HUES6 (cell line): ENCODE data around the gene KCNQ4.

Experiments used
- H3K27ac ChIP-seq: 2 replicates; pipeline ENCODE4 v1.7.0; 2013; ENCODE audit warnings: low read depth, mild to moderate bottlenecking, low read length, inconsistent platforms
- H3K27me3 ChIP-seq: 2 replicates; pipeline ENCODE4 v1.6.1; 2013; ENCODE audit warnings: low read length; ENCODE audit not compliant: control insufficient read depth, insufficient read depth
- H3K36me3 ChIP-seq: 2 replicates; pipeline ENCODE4 v1.6.1; 2013; ENCODE audit warnings: low read length; ENCODE audit not compliant: control insufficient read depth, insufficient read depth
- H3K4me1 ChIP-seq: 2 replicates; pipeline ENCODE4 v1.6.1; 2013; ENCODE audit warnings: low read length; ENCODE audit not compliant: control insufficient read depth, insufficient read depth
- H3K4me3 ChIP-seq: 2 replicates; pipeline ENCODE4 v1.5.1; 2013; ENCODE audit warnings: low read depth, low read length
- H3K9ac ChIP-seq: one replicate; pipeline ENCODE4 v1.6.1; 2013; ENCODE audit warnings: mild to moderate bottlenecking, low read length
- H3K9me3 ChIP-seq: 2 replicates; pipeline ENCODE4 v1.6.1; 2013; ENCODE audit warnings: low read depth, low read length; ENCODE audit not compliant: control insufficient read depth, insufficient read depth

The KCNQ4 gene

DNA sequence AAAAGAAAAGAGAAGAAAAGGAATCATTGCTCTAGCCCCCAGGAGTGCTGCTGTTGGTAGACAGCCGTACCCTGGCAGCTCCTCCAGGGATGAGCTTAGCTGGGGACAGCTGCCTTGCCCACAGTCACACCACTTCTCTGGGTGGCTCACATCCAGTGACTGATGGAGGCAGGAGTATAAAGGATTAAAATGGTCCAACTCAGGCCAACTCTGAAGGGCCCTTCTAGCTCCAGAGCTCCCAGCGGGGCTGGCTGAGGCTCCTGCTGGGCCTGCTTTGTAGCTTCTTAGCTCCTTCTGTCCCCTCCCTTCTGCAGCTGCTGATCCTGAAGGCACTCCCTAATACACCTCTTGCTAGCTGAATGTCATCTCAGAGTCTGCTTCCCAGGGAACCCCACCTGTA lies 74.2 kb downstream of the KCNQ4 start:
- H3K27me3 ChIP-seq = peaks cover 31% of the 10 kb centered on the region
- no peak overlapping the region for H3K27ac ChIP-seq
- H3K4me1 ChIP-seq = peaks cover 6% of the 10 kb centered on the region
- H3K36me3 ChIP-seq = no peaks in the 10 kb centered on the region
- H3K4me3 ChIP-seq = no peak overlapping the region
- H3K9me3 ChIP-seq = no peaks in the 10 kb centered on the region
- no peak overlapping the region for H3K9ac ChIP-seq

GRCh38 chr1:40858856-40859416 lies 75.3 kb downstream of the KCNQ4 start:
- Histone ChIP-seq H3K27ac (no peak overlapping the region), H3K4me1 (peaks cover 7% of the 10 kb centered on the region), H3K4me3 (no peak overlapping the region), H3K36me3 (no peaks in the 10 kb centered on the region), H3K9me3 (no peaks in the 10 kb centered on the region), H3K27me3 (peaks cover 34% of the 10 kb centered on the region), H3K9ac (no peak overlapping the region)

DNA sequence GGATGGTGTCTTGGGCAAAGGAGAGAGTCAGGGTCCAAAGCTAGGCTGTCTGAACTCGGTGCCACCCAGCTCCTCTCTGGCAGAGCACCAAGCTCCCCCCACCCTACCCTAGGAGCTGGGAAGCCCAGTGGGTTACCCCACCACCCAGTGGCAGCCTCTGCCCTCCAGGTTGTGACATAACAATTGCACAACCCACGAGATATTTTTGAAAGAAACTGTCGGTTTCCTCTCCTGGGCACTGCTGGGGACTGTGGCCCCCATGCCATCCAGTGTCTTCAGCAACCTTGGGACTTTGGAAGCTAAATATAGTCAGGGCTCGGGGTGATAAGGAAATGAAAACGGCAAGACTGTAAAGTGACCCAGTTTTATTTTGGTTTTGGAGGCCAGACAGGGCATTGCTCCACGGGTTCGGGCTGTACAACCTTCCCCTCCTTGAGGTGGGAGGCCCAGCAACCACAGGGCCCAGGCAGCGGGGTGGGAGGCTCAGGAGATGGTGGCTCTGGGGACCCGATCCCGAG lies 77.2 kb downstream of the KCNQ4 start:
- H3K4me3 ChIP-seq = peak overlapping the region; percentile 68
- no peaks in the 10 kb centered on the region for H3K36me3 ChIP-seq
- H3K27ac ChIP-seq = no peak overlapping the region
- peaks cover 7% of the 10 kb centered on the region for H3K4me1 ChIP-seq
- H3K9ac ChIP-seq = peak overlapping the region; percentile 34
- no peaks in the 10 kb centered on the region for H3K9me3 ChIP-seq
- H3K27me3 ChIP-seq = peaks cover 34% of the 10 kb centered on the region

DNA sequence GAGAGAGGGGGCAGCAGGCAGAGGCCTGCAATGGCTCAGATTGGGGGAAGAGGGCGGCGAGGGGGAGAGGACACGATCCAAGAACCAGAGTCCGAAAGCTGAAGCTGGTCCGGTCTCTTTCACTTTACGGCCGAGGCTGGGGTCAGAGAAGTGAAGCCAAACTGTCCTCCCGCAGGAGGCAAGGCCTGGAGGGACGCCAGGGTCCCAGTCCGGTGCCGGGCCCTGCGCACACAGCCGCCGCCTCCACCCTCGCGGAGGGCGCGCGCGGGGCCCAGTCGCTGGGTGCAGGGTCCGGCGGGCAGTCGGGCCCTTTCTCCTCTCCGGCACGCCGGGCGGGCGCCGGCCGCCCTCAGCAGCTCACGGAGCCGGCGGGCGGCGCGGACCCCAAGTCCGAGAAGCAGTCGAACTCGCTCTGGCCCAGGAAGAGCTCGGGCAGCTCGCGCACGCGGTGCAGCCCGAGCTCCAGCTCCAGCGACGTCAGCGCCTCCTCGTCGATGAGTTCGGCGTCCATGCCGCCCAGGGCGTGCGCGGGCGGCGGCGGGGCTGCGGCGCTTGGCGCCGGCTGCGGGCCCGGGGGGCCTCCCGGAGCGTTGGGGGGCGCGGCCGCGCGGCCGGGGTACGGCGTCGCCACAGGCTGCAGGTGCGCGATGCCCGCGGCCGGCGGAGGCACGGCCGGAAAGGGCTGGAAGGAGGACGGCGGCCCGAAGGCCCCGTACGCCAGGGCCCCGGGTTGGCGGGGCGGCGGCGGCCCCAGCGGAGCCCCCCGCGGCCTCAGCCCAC lies 77.8 kb downstream of the KCNQ4 start:
- H3K36me3 ChIP-seq = no peaks in the 10 kb centered on the region
- peaks cover 34% of the 10 kb centered on the region for H3K27me3 ChIP-seq
- no peak overlapping the region for H3K27ac ChIP-seq
- H3K4me3 ChIP-seq = peak overlapping the region; percentile 68
- H3K9ac ChIP-seq = peak overlapping the region; percentile 37
- peaks cover 13% of the 10 kb centered on the region for H3K4me1 ChIP-seq
- no peaks in the 10 kb centered on the region for H3K9me3 ChIP-seq

DNA sequence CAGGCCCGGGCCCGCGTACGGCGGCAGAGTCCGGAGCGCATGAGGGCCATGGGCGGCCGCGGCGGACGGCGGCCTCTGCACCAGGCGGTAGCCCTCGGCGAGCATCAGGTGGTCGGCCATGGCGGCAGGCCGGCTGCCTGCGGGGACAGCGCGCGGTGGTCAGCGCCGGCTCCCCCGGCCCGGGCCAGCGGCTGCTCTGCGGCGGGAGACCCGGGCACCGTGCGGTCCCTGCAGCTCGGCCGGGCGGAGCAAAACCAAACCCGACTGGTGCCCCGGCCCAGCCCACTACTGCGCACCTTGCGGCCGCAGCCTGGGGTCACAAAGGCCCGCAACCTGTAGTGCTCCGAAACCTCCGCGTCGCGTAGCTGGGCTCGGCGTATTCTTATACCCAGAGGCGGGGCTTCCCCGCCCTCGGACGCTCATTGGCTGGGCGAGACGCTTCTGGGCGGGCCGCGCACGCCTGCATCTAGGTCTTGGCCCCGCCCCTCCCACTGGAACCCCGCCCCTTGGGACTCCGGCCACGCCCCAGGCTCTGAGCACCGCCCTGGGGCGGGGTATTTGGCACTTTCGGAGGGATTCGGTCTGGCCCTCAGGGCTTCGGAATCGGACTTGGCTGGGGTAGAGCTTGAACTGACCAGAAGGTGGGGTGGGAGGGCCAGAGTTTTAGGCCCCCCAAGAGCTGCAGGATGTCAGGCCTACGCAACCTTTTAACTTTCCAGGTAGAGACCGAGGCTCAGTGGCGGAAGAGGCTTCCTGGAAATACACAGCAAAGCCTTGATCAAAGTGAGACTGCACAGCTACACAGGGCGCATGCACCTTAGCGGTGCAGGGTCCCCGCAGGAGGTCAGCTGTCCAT lies 78.6 kb downstream of the KCNQ4 start, which contains the start of gene CITED4:
Gene CITED4, minus strand, starts transcription at position 356 of the 856 bp plus-strand sequence. Its CDS starts 236 bp downstream, at position 120.
- H3K9ac ChIP-seq = peak within 1 kb of the TSS; percentile 37
- H3K4me3 ChIP-seq = peak within 1 kb of the TSS; percentile 68

GRCh38 chr1:40868051-40868723 lies 84.6 kb downstream of the KCNQ4 start:
- H3K27me3 ChIP-seq = peaks cover 3% of the 10 kb centered on the region; the same call in 1 of the 2 replicates
- 0 out of 2 replicates have a peak, but pooled peaks cover 12% of the 10 kb centered on the region for H3K9me3 ChIP-seq
- H3K9ac ChIP-seq = no peak overlapping the region
- H3K4me1 ChIP-seq = 0 out of 2 replicates have a peak, but pooled peaks cover 6% of the 10 kb centered on the region
- no peak overlapping the region for H3K27ac ChIP-seq
- no peaks in the 10 kb centered on the region for H3K36me3 ChIP-seq
- no peak overlapping the region for H3K4me3 ChIP-seq

More for the DNA sequence above, 78.6 kb downstream of the KCNQ4 start, which contains the start of gene CITED4:
- Histone ChIP-seq H3K9me3 (no peaks in the 10 kb centered on the region), H3K4me1 (peaks cover 13% of the 10 kb centered on the region), H3K27ac (no peak within 1 kb of the TSS), H3K27me3 (peaks cover 34% of the 10 kb centered on the region), H3K36me3 (no peaks in the 10 kb centered on the region)

GRCh38 chr1:40870135-40870728 lies 86.6 kb downstream of the KCNQ4 start:
- no peak overlapping the region for H3K27ac ChIP-seq

DNA sequence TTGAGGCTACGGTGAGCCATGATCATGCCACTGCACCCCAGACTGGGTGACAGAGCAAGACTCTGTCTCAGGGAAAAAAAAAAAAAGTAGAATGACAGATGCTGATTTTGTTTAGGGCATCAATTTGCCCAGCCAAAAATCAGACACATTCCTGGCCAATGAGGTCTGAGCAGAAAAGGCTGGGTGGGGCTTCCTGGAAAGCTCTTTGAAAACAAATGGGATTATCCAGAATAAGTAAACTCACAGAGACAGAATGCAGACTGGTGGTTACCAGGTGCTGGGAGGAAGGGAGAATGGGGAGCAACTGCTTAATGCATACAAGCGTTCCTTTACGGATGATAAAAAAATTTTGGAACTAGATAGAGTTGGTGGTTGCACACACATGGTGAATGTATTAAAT lies 88.7 kb downstream of the KCNQ4 start:
- Histone ChIP-seq H3K9ac (no peak overlapping the region), H3K9me3 (peaks cover 20% of the 10 kb centered on the region), H3K27ac (no peak overlapping the region), H3K4me3 (no peak overlapping the region), H3K4me1 (no peaks in the 10 kb centered on the region), H3K27me3 (no peaks in the 10 kb centered on the region; the same call in 1 of the 2 replicates), H3K36me3 (no peaks in the 10 kb centered on the region)

More at GRCh38 chr1:40870135-40870728, 86.6 kb downstream of the KCNQ4 start:
- Histone ChIP-seq H3K27me3 (no peaks in the 10 kb centered on the region; the same call in 1 of the 2 replicates), H3K4me3 (no peak overlapping the region), H3K4me1 (0 out of 2 replicates have a peak, but pooled peaks cover 6% of the 10 kb centered on the region), H3K9me3 (0 out of 2 replicates have a peak, but pooled peaks cover 12% of the 10 kb centered on the region), H3K9ac (no peak overlapping the region), H3K36me3 (no peaks in the 10 kb centered on the region)

DNA sequence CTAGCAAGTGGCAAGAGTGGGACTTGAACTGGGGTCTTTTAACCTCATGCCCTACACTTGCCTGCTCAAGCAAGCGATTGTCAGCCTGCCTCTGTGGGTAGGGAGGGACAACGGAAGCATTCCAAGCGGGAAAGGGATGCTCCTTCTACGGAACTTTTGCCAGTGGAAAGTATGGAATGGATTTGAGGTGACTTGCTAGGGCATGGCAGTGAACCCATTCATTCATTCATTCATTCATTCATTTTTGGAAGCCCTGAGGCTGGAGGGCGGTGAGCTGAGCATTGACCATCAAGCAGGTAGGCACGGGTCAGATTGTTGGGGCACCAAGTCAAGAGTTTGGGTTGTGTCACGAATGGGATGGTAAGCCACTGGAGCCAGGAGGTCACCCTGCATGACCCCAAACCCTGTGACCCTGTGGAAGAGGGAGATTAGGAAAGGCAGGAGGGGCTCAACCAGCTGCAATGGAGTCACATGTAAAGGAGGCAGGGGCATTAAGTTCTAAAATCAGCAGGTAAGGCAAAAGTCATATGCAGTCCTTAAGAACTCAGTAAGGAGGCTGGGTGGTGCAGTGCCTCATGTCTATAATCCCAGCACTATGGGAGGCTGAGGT lies 90.4 kb downstream of the KCNQ4 start:
- H3K4me3 ChIP-seq = no peak overlapping the region
- no peaks in the 10 kb centered on the region for H3K36me3 ChIP-seq
- peaks cover 20% of the 10 kb centered on the region for H3K9me3 ChIP-seq
- no peak overlapping the region for H3K27ac ChIP-seq
- no peaks in the 10 kb centered on the region; the same call in 1 of the 2 replicates for H3K27me3 ChIP-seq
- H3K4me1 ChIP-seq = peaks cover 5% of the 10 kb centered on the region; the same call in 1 of the 2 replicates
- H3K9ac ChIP-seq = no peak overlapping the region
